ENCODE measurements around the gene LAMA2. TPM values are rescaled to one million over a fixed set of nuclear protein-coding genes. Genes with fewer than 3 reads are reported as not detected.

The LAMA2 gene
- total RNA-seq, 2 donors from 2014 or later: 91.5 to 139 TPM

DNA sequence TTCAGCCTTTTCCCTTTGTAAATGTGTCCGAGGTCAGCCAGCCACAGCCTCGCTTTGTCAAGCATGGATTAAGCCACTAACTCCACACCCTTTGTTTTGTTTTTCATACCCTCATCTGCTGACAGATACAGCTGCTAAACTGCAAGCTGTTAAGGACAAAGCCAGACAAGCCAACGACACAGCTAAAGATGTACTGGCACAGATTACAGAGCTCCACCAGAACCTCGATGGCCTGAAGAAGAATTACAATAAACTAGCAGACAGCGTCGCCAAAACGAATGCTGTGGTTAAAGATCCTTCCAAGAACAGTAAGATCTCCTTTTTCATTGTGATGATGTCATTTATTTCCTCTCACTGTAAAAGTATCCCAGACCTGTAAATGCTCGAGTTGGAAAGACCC is 557.8 kb downstream of the LAMA2 start:
- DNase-seq (ENCODE audit: low spot score): peak; percentile 41
- intact Hi-C loops (cut with DNase I): no loop called here

DNA sequence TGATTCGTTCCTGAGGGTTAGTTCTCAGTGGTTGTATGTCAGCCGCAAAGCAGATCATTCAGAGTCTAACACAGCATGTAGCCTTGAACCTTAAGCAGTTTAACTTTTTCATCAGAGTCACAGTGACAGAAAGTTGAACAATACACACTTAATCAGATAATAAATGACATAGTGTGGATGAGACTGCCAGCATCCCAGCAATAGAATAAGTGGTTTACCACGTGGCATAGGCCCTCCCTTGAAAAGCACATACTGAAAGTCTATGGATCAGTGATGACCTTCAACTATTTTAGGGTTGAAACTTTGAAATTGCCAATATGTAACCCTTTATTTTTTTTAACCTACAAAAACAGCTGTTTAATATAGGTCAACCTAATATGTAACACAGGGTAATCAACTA is 561.7 kb downstream of the LAMA2 start:
- intact Hi-C loops (cut with DNase I): no loop called here
- no peak for DNase-seq (ENCODE audit: low spot score)

GRCh38 chr6:129446272-129447197 is 563.6 kb downstream of the LAMA2 start:
- DNase-seq (ENCODE audit: low spot score): no peak
- intact Hi-C loops (cut with DNase I): no loop called here

- intact Hi-C loops (cut with DNase I): no loop called here
- DNase-seq (ENCODE audit: low spot score): no peak
Measured at GRCh38 chr6:129447198-129447565, 564.2 kb downstream of the LAMA2 start.

- DNase-seq (ENCODE audit: low spot score): no peak
- intact Hi-C loops (cut with DNase I): no loop called here
Measured at GRCh38 chr6:129448965-129449364, 566.0 kb downstream of the LAMA2 start.

DNA sequence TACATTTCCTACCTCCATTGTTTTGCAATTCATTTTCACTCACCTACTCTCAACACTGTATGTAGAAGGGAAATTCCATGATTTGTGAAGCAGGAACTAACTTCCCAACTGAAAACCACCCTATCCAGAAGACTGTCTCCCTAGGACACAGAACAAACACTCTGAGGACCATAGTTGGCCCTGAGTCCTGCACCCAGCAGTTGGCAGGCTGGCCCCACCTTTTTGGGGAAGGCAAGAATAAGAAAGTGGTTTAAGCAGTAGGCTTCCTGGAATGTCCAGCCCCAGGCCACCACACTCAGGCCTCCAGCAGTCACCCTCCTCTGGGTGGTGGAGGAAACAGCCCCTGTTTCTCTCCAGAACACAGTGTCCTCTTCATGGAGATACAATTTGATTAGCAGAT is 568.2 kb downstream of the LAMA2 start:
- no peak for DNase-seq (ENCODE audit: low spot score)
- intact Hi-C loops (cut with DNase I): no loop called here

DNA sequence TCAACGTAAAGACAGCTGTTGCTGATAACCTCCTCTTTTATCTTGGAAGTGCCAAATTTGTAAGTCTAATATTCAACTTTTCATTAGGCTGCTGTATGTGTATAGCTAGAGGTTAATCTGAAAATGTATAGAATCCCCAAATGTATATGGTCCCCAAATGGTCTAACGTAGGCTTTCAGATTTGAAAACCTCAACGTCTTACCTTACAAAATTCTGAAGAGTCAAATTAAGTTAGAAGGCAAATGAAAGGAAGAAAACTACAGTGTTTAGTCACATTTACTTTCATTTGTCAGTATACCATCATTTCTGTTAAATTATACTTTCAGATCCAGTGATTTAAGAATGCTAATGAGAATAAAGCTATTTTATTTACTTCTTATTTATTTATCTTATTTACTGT is 570.1 kb downstream of the LAMA2 start:
- intact Hi-C loops (cut with DNase I): no loop called here
- DNase-seq (ENCODE audit: low spot score): no peak

GRCh38 chr6:129454488-129454887 is 571.5 kb downstream of the LAMA2 start:
- intact Hi-C loops (cut with DNase I): no loop called here
- no peak for DNase-seq (ENCODE audit: low spot score)

- intact Hi-C loops (cut with DNase I): no loop called here
- DNase-seq (ENCODE audit: low spot score): no peak
Measured at GRCh38 chr6:129455126-129455769, 572.3 kb downstream of the LAMA2 start.

DNA sequence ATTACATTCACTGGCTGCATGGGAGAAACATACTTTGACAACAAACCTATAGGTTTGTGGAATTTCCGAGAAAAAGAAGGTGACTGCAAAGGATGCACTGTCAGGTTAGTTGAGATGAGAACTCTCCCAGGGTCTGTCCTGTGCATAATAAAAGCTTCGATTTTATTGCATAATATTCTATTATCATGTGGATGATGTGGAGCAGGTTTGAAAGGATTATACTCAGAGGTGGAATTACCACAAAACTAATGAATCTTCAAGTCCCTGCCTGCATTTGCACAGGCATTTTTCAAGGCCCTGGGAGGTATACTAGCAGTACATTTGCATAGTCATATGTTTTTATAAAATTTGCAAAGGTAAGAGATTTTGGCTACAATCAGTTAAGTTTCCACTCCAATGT is 577.3 kb downstream of the LAMA2 start:
- no peak for DNase-seq (ENCODE audit: low spot score)
- intact Hi-C loops (cut with DNase I): loop anchor here in 1 of 2 donors (1.0 kb wide), 1 partner anchor 37 kb away; no protein-coding TSS in a partner anchor

- intact Hi-C loops (cut with DNase I): no loop called here
- DNase-seq (ENCODE audit: low spot score): no peak
Measured at GRCh38 chr6:129469070-129469662, 586.2 kb downstream of the LAMA2 start.

- DNase-seq (ENCODE audit: low spot score): no peak
- intact Hi-C loops (cut with DNase I): no loop called here
Measured at GRCh38 chr6:129472239-129472638, 589.3 kb downstream of the LAMA2 start.

DNA sequence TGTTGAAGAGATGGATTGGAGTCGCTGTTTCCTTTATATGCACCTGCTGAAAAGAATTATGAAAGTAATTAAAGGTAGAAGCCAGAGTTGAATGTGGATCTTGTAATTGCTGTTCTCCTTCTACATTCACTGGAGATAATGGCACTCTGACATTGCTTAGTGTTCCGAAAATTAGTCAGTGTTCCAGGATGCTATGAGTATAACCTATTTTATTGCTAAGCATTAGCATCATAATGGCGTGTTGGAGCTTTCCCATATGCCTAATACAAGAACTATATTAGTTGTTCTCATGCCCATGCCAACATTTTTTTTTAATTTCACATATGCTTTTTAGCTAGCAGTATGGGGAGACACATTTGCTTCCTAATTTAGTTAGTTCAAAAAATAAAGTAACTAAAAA is 590.6 kb downstream of the LAMA2 start:
- intact Hi-C loops (cut with DNase I): no loop called here
- DNase-seq (ENCODE audit: low spot score): no peak

DNA sequence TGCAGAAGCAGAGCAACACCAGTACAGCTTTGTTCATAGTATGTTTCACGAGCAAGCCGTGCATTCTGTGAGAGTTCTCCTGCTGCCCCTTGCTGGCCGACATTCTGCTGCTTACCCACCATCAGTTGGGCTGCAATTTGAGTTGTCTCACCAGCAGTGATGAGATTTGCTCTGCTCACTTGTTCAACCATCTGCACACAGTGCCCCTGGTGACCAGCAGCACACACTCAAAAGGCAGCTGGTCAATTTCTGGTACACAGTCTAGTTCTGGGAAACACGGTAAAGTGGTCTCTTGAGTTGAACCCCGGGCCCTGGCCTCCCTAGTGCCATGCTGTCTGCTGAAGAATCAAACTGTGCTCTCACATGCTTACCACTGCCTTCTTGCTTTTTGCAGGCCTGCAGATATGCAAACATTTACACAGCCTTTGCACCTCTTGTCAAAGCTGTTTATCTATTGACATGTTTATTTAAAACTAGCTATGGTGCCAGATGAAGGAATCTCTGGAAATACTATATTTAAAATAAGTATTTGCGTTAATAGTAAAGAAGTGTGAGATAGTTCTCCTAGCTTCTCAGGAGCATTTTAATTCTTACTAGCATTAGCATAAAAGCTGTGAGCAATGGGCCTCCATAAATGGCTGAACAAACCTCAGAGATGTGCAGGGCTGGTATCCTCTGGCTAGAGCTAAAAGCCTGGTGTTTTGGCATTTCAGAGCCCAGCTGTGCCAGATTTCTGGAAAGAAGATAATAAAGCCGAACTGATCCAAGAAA is 592.7 kb downstream of the LAMA2 start:
- no peak for DNase-seq (ENCODE audit: low spot score)
- intact Hi-C loops (cut with DNase I): no loop called here

- DNase-seq (ENCODE audit: low spot score): no peak
- intact Hi-C loops (cut with DNase I): no loop called here
Measured at GRCh38 chr6:129476248-129476564, 593.3 kb downstream of the LAMA2 start.

DNA sequence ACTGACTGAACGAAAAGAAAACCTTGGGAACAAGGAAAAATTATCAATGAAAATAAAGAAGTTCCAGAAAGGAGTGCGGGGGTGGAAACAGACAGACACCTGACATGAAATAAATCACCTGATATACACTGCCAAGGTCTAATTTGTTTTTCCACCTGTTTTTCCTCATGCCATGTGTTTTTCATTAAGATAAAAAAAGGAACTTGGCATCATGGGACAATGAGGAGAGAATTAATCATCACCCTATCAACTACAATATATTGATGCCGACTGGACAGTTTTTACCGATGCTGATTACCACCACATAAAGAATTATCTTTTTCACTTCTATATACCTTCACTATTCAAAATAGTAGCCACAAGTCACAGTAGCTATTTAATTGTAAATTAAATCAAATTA is 593.9 kb downstream of the LAMA2 start:
- no peak for DNase-seq (ENCODE audit: low spot score)
- intact Hi-C loops (cut with DNase I): no loop called here

- no peak for DNase-seq (ENCODE audit: low spot score)
- intact Hi-C loops (cut with DNase I): no loop called here
Measured at GRCh38 chr6:129478379-129478778, 595.4 kb downstream of the LAMA2 start.

DNA sequence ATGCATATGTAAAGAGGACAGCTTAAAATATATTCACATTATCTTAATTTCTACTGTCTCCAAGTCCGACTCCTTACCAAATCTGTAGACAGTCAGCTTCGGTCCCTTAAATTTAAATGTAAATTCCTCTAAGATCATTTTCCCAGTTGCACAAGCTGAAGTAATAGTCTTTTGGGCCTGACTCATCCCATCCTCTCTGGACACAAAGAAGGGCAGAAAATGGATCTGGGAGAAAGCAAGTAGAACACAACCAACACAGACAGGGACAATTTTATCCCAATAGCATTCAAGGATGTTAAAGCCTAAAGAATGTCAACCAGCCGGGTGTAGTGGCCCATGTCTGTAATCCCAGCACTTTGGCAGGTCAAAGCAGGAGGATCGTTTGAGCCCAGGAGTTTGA is 598.8 kb downstream of the LAMA2 start:
- DNase-seq (ENCODE audit: low spot score): no peak
- intact Hi-C loops (cut with DNase I): loop anchor here in 1 of 2 donors (5.0 kb wide), 1 partner anchor 141 kb away; no protein-coding TSS in a partner anchor

DNA sequence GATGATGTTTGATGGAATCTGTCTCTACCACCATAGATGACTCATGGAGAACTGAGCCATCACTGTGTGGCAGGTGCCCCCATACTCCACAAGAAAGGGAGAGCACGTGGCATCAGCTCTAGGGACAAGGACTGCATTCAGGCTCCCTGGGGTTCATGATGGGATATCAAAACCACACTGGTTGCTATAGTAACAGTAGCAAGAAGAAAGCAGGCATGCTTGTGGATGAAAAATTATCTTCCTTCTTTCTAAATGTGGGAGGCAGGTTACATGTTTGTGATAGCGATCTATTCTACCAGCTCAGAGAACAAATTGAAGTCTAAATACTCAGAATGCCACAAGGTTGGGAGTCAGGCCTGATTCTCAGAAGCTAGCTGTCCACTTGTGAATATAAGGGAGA is 602.8 kb downstream of the LAMA2 start:
- intact Hi-C loops (cut with DNase I): no loop called here
- DNase-seq (ENCODE audit: low spot score): no peak

- intact Hi-C loops (cut with DNase I): no loop called here
Measured at GRCh38 chr6:129486327-129486726, 603.4 kb downstream of the LAMA2 start.

More at GRCh38 chr6:129486327-129486726, 603.4 kb downstream of the LAMA2 start:
- no peak for DNase-seq (ENCODE audit: low spot score)

Data from posterior vena cava (tissue), 2 donors.